WTC11 (cell line): ENCODE results near the gene MAMDC2. TPM values are rescaled to one million over a fixed set of nuclear protein-coding genes. Genes with fewer than 3 reads are reported as not detected.

ENCODE experiments used
- ATAC-seq: fragments of 200-7000 bp; cut with Tn5 transposase; 2 replicates; pipeline ENCODE4 v1.10.0; 2021; ENCODE audit warnings: mild to moderate bottlenecking, moderate library complexity
- CTCF ChIA-PET: fragments of 300-600 bp; sonication (Branson Sonifier 250); formaldehyde crosslinking; loops from one replicate; lab custom pipeline; 2021; ENCODE audit warnings: antibody characterized with exemption; lab: Charles Lee
- POLR2A ChIA-PET: fragments of 350-600 bp; sonication (Branson Sonifier 250); formaldehyde crosslinking; loops from one replicate; lab custom pipeline; 2021; ENCODE audit warnings: antibody characterized with exemption; lab: Charles Lee
- DNase-seq: peaks from one replicate; pipeline ENCODE4 v3.0.0; 2021; ENCODE audit warnings: low spot score
- H3K27ac Mint-ChIP-seq: 2 replicates; pipeline ENCODE4 v1.8.0; 2021; ENCODE audit warnings: mixed read lengths
- H3K27me3 Mint-ChIP-seq: 2 replicates; pipeline ENCODE4 v1.8.0; 2021; ENCODE audit warnings: low read depth, mild to moderate bottlenecking, moderate library complexity, mixed read lengths
- H3K36me3 Mint-ChIP-seq: 2 replicates; pipeline ENCODE4 v1.8.0; 2021; ENCODE audit warnings: mixed read lengths
- H3K4me1 Mint-ChIP-seq: 2 replicates; pipeline ENCODE4 v1.8.0; 2022; ENCODE audit warnings: mixed read lengths
- H3K4me3 Mint-ChIP-seq: 2 replicates; pipeline ENCODE4 v1.8.0; 2021; ENCODE audit warnings: mild to moderate bottlenecking, moderate library complexity, mixed read lengths
- H3K9me3 Mint-ChIP-seq: 2 replicates; pipeline ENCODE4 v1.8.0; 2021; ENCODE audit warnings: mixed read lengths
- CBFB ChIP-seq: sonication (generic); formaldehyde crosslinking; IDR thresholded peaks from 2 replicates; pipeline ENCODE4 v1.8.1; 2022; ENCODE audit warnings: mild to moderate bottlenecking, low read depth, missing genetic modification reagents
- ESRRA ChIP-seq: sonication (generic); formaldehyde crosslinking; IDR thresholded peaks from 2 replicates; pipeline ENCODE4 v1.8.1; 2022; ENCODE audit warnings: mild to moderate bottlenecking, missing genetic modification reagents, borderline replicate concordance
- ETV6 ChIP-seq: sonication (generic); formaldehyde crosslinking; IDR thresholded peaks from 2 replicates; pipeline ENCODE4 v1.8.1; 2022; ENCODE audit warnings: mild to moderate bottlenecking, missing genetic modification reagents
- FOXK1 ChIP-seq: sonication (generic); formaldehyde crosslinking; IDR thresholded peaks from 2 replicates; pipeline ENCODE4 v1.8.0; 2022; ENCODE audit warnings: mild to moderate bottlenecking, moderate library complexity, missing genetic modification reagents
- GABPB1 ChIP-seq: sonication (generic); formaldehyde crosslinking; IDR thresholded peaks from 2 replicates; pipeline ENCODE4 v1.8.1; 2023; ENCODE audit warnings: mild to moderate bottlenecking, missing genetic modification reagents
- JUN ChIP-seq: sonication (generic); formaldehyde crosslinking; IDR thresholded peaks from 2 replicates; pipeline ENCODE4 v1.8.0; 2023; ENCODE audit warnings: mild to moderate bottlenecking, missing genetic modification reagents
- NFE2L1 ChIP-seq: sonication (generic); formaldehyde crosslinking; IDR thresholded peaks from 2 replicates; pipeline ENCODE4 v1.8.1; 2023; ENCODE audit warnings: missing genetic modification reagents
- RELA ChIP-seq: sonication (generic); formaldehyde crosslinking; IDR thresholded peaks from 2 replicates; pipeline ENCODE4 v1.8.1; 2022; ENCODE audit warnings: missing genetic modification reagents, mild to moderate bottlenecking, borderline replicate concordance
- RORB ChIP-seq: fragments of 250-450 bp; sonication (Bioruptor Pico); IDR thresholded peaks from 2 replicates; pipeline ENCODE4 v1.9.0; 2021; ENCODE audit warnings: mild to moderate bottlenecking
- SOX15 ChIP-seq: fragments of 250-450 bp; sonication (Bioruptor Pico); IDR thresholded peaks from 2 replicates; pipeline ENCODE4 v1.9.0; 2021; ENCODE audit warnings: mild to moderate bottlenecking
- TEAD1 ChIP-seq: sonication (generic); formaldehyde crosslinking; IDR thresholded peaks from 2 replicates; pipeline ENCODE4 v1.8.0; 2022; ENCODE audit warnings: mild to moderate bottlenecking, missing genetic modification reagents
- TEAD4 ChIP-seq: sonication (generic); formaldehyde crosslinking; IDR thresholded peaks from 2 replicates; pipeline ENCODE4 v1.8.0; 2022; ENCODE audit warnings: mild to moderate bottlenecking, missing genetic modification reagents
- ZNF121 ChIP-seq: sonication (generic); formaldehyde crosslinking; IDR thresholded peaks from 2 replicates; pipeline ENCODE4 v1.8.0; 2023; ENCODE audit warnings: missing genetic modification reagents
- ZNF138 ChIP-seq: sonication (generic); formaldehyde crosslinking; conservative IDR thresholded peaks from 2 replicates; pipeline ENCODE4 v1.8.1; 2022; ENCODE audit warnings: mild to moderate bottlenecking, moderate library complexity, missing genetic modification reagents
- ZNF219 ChIP-seq: sonication (generic); formaldehyde crosslinking; IDR thresholded peaks from 2 replicates; pipeline ENCODE4 v1.8.0; 2023; ENCODE audit warnings: missing genetic modification reagents, mild to moderate bottlenecking, borderline replicate concordance
- total RNA-seq: library from RNA; stranded (reverse); gene quantifications from 3 replicates; pipeline ENCODE4 v1.2.3, GENCODE V29; 2021
- TF ChIP-seq, protein P1 (sequence below): fragments of 250-450 bp; sonication (Bioruptor Pico); IDR thresholded peaks from 2 replicates; pipeline ENCODE4 v2.1.2; 2022; ENCODE audit warnings: mild to moderate bottlenecking, moderate library complexity
- TF ChIP-seq, protein P2 (sequence below): sonication (generic); formaldehyde crosslinking; IDR thresholded peaks from 2 replicates; pipeline ENCODE4 v1.8.1; 2022; ENCODE audit warnings: mild to moderate bottlenecking, moderate library complexity, missing genetic modification reagents
- TF ChIP-seq, protein P3 (sequence below): fragments of 250-450 bp; sonication (Bioruptor Pico); IDR thresholded peaks from 2 replicates; pipeline ENCODE4 v1.9.0; 2021; ENCODE audit warnings: mild to moderate bottlenecking
- TF ChIP-seq, protein P4 (sequence below): sonication (generic); formaldehyde crosslinking; IDR thresholded peaks from 2 replicates; pipeline ENCODE4 v1.8.0; 2022; ENCODE audit warnings: mild to moderate bottlenecking, missing genetic modification reagents
- TF ChIP-seq, protein P5 (sequence below): sonication (generic); formaldehyde crosslinking; conservative IDR thresholded peaks from 2 replicates; pipeline ENCODE4 v1.8.1; 2023; ENCODE audit warnings: mild to moderate bottlenecking, low read depth, missing genetic modification reagents, moderate library complexity
- TF ChIP-seq, protein P6 (sequence below): fragments of 250-450 bp; sonication (Bioruptor Pico); conservative IDR thresholded peaks from 2 replicates; pipeline ENCODE4 v1.9.0; 2021; ENCODE audit warnings: mild to moderate bottlenecking

MAMDC2 gene
- total RNA-seq, 1 experiment from 2014 or later: 6.0 TPM

DNA sequence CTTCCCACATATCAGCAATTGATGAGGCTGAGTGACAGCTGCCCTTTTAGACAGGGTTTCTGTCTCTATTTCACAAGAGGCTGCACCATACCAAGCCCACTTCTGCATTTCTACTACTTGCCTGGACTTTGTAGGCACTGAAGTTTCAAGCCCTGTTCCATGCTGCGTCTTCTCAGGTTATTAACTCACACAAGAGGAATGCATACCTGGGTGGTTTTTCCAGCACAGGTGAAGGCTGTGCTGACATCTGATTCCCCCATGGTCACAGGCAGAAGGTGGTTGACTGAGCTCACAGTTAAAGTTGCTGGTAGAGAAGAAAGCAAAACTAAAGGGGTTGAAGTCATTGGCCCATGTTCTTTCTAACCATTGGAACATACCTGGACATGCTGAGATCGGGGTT is 86.6 kb downstream of the MAMDC2 start (continued):
- TF ChIP-seq, protein P1, sequence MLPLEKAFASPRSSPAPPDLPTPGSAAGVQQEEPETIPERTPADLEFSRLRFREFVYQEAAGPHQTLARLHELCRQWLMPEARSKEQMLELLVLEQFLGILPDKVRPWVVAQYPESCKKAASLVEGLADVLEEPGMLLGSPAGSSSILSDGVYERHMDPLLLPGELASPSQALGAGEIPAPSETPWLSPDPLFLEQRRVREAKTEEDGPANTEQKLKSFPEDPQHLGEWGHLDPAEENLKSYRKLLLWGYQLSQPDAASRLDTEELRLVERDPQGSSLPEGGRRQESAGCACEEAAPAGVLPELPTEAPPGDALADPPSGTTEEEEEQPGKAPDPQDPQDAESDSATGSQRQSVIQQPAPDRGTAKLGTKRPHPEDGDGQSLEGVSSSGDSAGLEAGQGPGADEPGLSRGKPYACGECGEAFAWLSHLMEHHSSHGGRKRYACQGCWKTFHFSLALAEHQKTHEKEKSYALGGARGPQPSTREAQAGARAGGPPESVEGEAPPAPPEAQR: no peak
- TF ChIP-seq RORB (no peak), TEAD4 (CRISPR knock-in tag) (no peak)

DNA sequence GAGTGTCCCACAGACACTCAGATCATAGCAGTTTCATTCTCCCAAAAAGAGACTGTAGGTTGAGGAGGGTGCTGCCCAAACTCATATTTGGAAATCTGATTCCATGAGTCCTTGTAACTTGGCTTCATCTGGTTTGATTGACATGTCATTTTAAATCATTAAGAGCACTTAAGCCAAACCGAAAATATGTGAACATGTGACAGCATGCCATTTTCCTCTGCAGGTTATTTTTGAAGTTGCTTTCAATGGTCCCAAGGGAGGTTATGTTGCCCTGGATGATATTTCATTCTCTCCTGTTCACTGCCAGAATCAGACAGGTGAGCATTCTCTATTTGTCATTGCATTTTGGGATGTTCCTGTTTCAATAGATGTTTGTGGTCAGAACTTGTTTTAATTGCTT is 87.6 kb downstream of the MAMDC2 start:
- ChIA-PET POLR2A (no interaction called here), CTCF (no interaction called here)
- DNase-seq (no peak), ATAC-seq (no peak)
- Mint-ChIP-seq H3K9me3 (no peaks in the 10 kb centered on the region), H3K4me3 (no peak overlapping the region), H3K36me3 (no peaks in the 10 kb centered on the region), H3K27ac (no peak overlapping the region), H3K4me1 (no peaks in the 10 kb centered on the region)
- TF ChIP-seq CBFB (CRISPR knock-in tag) (no peak), ESRRA (CRISPR knock-in tag) (no peak)
- TF ChIP-seq, protein P2, sequence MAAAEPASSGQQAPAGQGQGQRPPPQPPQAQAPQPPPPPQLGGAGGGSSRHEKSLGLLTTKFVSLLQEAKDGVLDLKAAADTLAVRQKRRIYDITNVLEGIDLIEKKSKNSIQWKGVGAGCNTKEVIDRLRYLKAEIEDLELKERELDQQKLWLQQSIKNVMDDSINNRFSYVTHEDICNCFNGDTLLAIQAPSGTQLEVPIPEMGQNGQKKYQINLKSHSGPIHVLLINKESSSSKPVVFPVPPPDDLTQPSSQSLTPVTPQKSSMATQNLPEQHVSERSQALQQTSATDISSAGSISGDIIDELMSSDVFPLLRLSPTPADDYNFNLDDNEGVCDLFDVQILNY (CRISPR knock-in tag): no peak
- TF ChIP-seq, protein P3, sequence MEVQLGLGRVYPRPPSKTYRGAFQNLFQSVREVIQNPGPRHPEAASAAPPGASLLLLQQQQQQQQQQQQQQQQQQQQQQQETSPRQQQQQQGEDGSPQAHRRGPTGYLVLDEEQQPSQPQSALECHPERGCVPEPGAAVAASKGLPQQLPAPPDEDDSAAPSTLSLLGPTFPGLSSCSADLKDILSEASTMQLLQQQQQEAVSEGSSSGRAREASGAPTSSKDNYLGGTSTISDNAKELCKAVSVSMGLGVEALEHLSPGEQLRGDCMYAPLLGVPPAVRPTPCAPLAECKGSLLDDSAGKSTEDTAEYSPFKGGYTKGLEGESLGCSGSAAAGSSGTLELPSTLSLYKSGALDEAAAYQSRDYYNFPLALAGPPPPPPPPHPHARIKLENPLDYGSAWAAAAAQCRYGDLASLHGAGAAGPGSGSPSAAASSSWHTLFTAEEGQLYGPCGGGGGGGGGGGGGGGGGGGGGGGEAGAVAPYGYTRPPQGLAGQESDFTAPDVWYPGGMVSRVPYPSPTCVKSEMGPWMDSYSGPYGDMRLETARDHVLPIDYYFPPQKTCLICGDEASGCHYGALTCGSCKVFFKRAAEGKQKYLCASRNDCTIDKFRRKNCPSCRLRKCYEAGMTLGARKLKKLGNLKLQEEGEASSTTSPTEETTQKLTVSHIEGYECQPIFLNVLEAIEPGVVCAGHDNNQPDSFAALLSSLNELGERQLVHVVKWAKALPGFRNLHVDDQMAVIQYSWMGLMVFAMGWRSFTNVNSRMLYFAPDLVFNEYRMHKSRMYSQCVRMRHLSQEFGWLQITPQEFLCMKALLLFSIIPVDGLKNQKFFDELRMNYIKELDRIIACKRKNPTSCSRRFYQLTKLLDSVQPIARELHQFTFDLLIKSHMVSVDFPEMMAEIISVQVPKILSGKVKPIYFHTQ (CRISPR knock-in tag): no peak
- TF ChIP-seq, all 79 proteins: peak for 0
- H3K27me3 Mint-ChIP-seq: no peaks in the 10 kb centered on the region

DNA sequence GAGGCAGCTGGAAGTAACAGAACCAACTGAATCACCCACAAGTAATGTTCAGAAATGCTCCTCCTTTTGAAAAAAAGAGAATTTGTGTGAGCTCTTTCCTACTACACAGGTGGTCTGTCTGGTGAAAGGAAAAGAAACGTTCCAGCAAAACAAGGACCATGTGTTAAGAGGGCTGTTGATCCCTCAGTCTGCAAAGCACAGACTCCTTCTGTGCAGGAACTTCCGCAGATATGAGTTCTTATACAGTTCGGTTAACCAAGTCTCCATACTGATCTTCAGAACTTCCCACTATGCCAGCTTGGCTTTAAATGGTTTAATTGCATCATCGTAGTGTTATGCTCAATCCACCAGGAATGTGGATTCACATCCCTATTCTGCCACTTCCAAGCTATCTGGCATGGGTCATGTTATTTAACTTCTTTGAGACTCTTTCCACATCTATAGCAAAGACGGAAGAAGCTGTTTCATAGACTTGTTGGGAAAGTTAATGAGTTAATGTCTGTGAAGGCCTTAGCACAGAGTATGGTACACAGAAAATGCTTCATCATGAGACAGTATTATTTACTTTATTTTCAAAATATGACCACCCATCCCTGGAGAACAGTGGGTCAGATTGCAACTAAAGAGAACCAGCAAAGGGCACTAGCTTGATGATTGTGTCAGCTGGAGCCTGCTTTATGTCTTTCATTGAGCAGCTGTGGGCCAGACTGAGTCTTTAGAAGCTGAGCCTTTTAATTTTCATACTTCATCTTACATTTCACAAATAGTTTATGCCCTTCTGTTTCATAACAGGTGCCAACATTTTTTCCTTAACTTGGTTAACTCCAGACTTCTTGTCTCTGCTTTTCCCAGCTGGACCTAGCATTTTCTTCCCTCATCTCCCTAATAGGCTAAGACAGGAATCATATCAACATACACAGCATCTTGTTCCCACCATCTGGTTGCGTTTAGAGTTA is 89.9 kb downstream of the MAMDC2 start:
- H3K27me3 Mint-ChIP-seq: no peaks in the 10 kb centered on the region
- ATAC-seq (no peak), DNase-seq (no peak)
- no peaks in the 10 kb centered on the region for H3K4me1 Mint-ChIP-seq
- no peaks in the 10 kb centered on the region for H3K36me3 Mint-ChIP-seq
- no peaks in the 10 kb centered on the region for H3K9me3 Mint-ChIP-seq
- ChIA-PET CTCF (interaction anchor here (1.4 kb wide), 1 partner anchor 162 kb away, joined by 4 read pairs; no protein-coding TSS in a partner anchor), POLR2A (no interaction called here)
- no peak overlapping the region for H3K4me3 Mint-ChIP-seq
- H3K27ac Mint-ChIP-seq: no peak overlapping the region
- no peak for TF ChIP-seq ZNF121 (CRISPR knock-in tag)
- no peak for TF ChIP-seq FOXK1
- TF ChIP-seq, protein P4, sequence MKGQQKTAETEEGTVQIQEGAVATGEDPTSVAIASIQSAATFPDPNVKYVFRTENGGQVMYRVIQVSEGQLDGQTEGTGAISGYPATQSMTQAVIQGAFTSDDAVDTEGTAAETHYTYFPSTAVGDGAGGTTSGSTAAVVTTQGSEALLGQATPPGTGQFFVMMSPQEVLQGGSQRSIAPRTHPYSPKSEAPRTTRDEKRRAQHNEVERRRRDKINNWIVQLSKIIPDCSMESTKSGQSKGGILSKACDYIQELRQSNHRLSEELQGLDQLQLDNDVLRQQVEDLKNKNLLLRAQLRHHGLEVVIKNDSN (CRISPR knock-in tag): no peak
- TF ChIP-seq ETV6 (CRISPR knock-in tag): no peak
- TF ChIP-seq, protein P5, sequence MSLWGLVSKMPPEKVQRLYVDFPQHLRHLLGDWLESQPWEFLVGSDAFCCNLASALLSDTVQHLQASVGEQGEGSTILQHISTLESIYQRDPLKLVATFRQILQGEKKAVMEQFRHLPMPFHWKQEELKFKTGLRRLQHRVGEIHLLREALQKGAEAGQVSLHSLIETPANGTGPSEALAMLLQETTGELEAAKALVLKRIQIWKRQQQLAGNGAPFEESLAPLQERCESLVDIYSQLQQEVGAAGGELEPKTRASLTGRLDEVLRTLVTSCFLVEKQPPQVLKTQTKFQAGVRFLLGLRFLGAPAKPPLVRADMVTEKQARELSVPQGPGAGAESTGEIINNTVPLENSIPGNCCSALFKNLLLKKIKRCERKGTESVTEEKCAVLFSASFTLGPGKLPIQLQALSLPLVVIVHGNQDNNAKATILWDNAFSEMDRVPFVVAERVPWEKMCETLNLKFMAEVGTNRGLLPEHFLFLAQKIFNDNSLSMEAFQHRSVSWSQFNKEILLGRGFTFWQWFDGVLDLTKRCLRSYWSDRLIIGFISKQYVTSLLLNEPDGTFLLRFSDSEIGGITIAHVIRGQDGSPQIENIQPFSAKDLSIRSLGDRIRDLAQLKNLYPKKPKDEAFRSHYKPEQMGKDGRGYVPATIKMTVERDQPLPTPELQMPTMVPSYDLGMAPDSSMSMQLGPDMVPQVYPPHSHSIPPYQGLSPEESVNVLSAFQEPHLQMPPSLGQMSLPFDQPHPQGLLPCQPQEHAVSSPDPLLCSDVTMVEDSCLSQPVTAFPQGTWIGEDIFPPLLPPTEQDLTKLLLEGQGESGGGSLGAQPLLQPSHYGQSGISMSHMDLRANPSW (CRISPR knock-in tag): no peak
- no peak for TF ChIP-seq GABPB1 (CRISPR knock-in tag)
- TF ChIP-seq, protein P2 (CRISPR knock-in tag): no peak
- no peak for TF ChIP-seq ZNF138 (CRISPR knock-in tag)
- no peak for TF ChIP-seq ZNF219 (CRISPR knock-in tag)
- no peak for TF ChIP-seq SOX15 (CRISPR knock-in tag)
- no peak for TF ChIP-seq JUN (CRISPR knock-in tag)
- TF ChIP-seq NFE2L1 (CRISPR knock-in tag): no peak
- TF ChIP-seq, protein P6, sequence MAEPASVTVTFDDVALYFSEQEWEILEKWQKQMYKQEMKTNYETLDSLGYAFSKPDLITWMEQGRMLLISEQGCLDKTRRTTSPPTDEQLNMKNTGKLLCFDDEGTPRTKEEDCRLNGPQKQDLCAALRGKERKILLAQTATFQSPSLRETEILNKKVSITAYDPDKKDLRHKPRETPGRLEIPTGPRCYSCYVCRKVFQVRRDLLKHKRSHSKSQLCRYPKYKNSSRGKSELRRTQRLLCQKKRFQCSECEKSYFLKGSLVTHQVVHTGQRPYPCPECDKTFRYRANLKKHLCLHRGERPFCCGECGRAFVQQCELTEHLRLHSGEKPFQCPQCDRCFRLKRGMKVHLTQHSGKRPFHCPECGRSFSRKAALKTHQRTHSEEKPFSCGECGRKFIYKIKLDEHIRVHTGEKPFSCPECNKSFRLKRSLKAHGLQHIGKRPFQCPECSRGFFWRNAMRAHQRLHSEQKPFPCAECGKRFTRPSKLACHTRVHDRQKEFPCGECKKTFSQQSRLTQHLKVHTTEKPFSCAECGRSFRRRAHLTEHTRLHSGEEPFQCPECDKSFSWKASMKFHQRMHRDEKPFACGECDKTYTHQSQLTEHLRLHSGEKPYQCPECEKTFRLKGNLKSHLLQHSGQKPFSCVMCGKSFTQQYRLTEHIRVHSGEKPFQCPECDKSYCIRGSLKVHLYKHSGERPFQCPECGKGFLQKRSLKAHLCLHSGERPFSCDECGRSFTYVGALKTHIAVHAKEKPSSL (CRISPR knock-in tag): no peak
- TF ChIP-seq RELA (CRISPR knock-in tag): no peak
- no peak for TF ChIP-seq TEAD1
